Activated CD4-positive, alpha-beta T cell treated with anti-CD3 and anti-CD28 coated beads, Interleukin-2, amount 50 U/mL, for 48 hours (primary cell): ENCODE measurements around the gene KCNQ5.

Experiments
- DNase-seq, 2 experiments: peaks; one replicate each; pipeline ENCODE4 v3.0.0-alpha.2; 2020

KCNQ5 gene

DNA sequence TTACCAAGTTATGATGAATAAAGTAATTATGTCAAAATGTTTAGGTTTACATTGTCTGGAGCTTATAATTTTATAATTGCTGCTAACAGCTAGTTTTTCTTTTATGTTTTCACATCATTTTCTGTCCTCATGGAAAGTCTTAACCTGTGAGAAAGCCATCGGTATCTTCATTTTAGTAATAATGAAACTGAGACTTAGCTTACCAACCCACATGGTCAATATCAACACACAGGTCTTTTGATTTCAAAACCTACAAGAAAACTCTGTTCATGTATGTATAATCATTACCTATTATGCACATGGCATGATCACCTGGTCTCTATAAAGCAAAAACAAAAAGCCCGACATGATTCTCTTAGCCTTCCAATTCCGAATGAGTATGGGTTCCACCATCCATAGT is 61.9 kb downstream of the KCNQ5 start:
- no peak for DNase-seq

- no peak for DNase-seq
Measured at GRCh38 chr6:72689107-72689954, 67.5 kb downstream of the KCNQ5 start.

DNA sequence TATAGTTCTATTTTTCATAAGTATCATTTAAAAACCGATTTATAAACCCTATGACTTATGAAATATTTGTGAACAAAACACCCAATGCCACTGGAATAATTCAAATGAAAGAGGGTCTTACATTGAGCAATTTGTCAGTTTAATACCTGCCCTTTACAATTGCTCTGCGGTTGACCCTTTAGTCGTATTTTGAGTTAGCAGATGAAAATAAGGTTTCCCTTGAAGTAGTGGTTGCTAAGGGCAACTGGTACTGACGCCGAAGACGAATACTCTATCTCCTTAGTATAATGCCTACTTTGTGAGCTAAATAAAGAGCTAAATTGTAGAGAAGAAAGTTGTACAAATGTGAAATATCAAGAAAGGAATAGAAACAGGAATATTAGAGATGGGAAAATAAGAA is 69.4 kb downstream of the KCNQ5 start:
- DNase-seq: no peak

- no peak for DNase-seq
Measured at GRCh38 chr6:72696055-72696454, 74.2 kb downstream of the KCNQ5 start.

GRCh38 chr6:72699159-72699558 is 77.3 kb downstream of the KCNQ5 start:
- DNase-seq: no peak

- no peak for DNase-seq
Measured at GRCh38 chr6:72702421-72702820, 80.6 kb downstream of the KCNQ5 start.

GRCh38 chr6:72703093-72703492 is 81.2 kb downstream of the KCNQ5 start:
- DNase-seq: no peak

DNA sequence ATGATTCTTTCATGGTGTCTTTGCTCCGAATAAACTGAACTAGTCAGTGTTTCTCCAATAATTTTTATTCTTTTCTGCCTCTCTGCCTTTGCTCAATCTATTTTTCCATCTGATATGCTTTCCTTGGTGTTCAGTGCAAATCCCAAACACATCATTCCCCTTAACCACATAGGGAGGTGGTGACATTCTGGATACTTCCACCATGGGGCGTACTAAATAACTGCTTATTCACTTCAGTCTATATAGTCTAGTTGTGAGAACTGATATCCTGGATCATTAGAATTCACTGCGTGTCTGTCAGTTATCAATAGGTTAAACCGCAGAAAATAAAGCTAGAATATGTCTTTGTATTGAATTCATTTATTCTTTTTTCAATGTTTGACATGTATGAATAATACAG is 83.1 kb downstream of the KCNQ5 start:
- no peak for DNase-seq

DNA sequence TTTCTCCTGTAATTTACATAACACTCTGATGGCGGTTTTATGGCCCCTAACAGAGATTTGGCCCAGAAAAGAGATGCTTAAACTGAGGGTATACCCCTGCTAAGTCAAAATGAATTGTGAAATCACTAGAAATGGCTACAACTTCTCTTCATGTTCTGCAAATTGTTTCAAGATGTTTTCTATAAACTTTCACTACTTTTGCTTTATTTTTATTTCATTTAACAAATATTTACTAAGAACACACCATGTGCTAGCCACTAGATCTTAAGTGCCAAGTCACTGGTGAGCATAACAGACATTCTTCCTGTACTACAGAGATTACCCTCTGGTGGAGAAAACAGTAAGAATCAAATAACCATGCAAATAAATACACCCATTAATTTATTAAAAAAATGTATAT is 87.6 kb downstream of the KCNQ5 start:
- no peak for DNase-seq

DNA sequence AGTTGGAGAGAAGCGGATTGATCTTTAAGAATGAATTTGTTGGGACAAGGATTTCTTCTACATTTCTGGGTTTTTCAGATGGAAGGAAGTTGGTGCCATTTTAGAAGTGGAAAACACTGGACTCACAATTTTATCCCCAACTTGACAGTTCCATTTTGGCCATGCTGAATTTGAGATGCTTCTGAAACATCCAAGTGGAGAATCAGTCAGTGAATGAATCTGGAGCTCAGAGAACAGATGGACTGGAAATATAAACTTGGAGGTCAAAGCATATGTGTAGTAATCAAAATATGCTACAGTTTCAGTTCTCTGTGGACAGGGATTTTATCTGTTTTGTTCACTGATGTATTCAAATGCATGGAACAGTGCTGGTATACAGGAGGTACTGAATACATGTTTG is 89.9 kb downstream of the KCNQ5 start:
- no peak for DNase-seq

GRCh38 chr6:72712910-72713309 is 91.0 kb downstream of the KCNQ5 start:
- no peak for DNase-seq

GRCh38 chr6:72715119-72715518 is 93.3 kb downstream of the KCNQ5 start:
- no peak for DNase-seq

DNA sequence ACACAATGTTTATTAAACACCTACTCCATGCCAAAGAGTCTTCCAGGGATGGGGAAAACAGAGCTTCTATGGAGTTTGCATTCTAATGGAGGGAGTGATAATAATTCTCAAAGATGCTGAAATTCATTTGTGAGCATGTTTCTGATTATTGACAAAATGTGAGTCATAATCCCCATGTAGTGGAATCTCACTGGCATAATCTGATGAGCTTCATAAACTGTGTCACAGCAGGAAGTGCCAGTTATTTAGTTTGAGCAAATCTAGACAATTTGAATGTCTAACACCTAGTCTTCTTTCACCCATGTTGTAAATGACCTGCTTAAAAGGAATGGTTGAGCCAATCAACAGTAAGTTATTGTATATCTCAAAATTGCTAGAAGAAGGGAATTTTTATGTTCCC is 95.1 kb downstream of the KCNQ5 start:
- no peak for DNase-seq

GRCh38 chr6:72720464-72720863 is 98.6 kb downstream of the KCNQ5 start:
- DNase-seq: no peak

DNA sequence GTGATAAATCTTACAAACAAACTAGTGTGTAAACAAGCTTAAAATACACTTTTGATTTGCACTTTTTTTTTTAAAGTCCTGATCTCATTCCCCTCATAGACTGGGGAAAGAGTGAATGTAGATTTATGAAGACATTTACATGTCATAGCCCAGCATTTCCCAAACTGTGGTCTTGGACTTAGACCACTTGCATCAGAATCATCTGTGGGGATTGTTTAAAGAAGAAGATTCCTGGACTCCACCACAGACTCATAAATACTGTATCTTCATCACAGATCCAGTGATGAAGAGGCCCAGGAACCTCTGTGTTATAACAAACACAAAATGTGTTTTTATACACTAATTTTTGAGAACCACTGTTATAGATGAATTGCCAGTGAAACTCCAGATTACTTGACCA is 99.5 kb downstream of the KCNQ5 start:
- DNase-seq: no peak

GRCh38 chr6:72724545-72724944 is 102.7 kb downstream of the KCNQ5 start:
- no peak for DNase-seq

GRCh38 chr6:72728706-72729343 is 107.0 kb downstream of the KCNQ5 start:
- DNase-seq: no peak

GRCh38 chr6:72733045-72733444 is 111.2 kb downstream of the KCNQ5 start:
- no peak for DNase-seq

GRCh38 chr6:72738091-72738490 is 116.2 kb downstream of the KCNQ5 start:
- no peak for DNase-seq

GRCh38 chr6:72739368-72739779 is 117.5 kb downstream of the KCNQ5 start:
- DNase-seq: no peak

DNA sequence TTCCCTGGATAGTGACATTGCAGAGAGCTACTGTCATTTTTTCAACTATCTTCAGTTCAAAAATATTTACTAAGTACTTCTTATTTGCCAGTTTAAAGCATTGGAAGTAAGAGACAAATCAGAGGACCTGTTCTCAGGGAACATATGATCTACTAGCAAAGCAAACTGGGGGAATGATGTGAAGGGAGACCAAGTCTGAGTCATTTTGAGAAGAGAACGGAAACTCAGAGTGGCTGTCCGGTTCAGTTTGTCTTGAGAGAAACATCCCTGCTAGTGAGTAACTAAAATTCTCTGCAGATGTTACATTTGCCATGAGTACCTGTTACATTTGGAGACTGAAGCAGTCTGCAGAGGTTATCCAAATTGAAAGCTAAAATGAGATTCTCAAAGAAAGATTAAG is 118.3 kb downstream of the KCNQ5 start:
- no peak for DNase-seq

DNA sequence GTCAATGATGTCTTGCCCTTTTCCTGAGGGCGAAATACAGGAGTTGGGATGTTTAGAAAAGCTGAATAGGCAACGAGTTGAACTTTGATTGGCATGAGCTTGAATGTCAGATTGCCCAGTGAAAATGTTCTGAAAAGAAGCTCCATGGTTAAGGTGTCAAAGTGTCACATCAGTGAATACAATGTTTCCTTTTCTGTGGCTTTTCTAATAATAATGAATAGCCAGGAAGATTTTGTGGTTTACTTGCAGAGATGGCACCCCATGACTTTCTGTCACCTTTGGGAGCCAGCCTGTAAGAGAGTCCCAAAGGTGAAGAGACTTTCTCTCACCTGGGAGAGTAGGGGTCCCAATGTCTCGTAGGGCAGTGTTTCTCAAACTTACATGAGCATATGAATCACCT is 119.2 kb downstream of the KCNQ5 start:
- no peak for DNase-seq

- DNase-seq: no peak
Measured at GRCh38 chr6:72742001-72742673, 120.3 kb downstream of the KCNQ5 start.

GRCh38 chr6:72746276-72746675 is 124.4 kb downstream of the KCNQ5 start:
- no peak for DNase-seq
